Suprapubic skin (tissue), 3 donors: ENCODE data around the gene ALDH1L1.

Source experiments
- CTCF ChIP-seq, 2 donors: fragments of 200-600 bp in 1 of 2; fragments of 450-650 bp in 1 of 2; sonication (generic) in 1 of 2; IDR thresholded peaks; one replicate each; pipeline ENCODE4 v1.5.1; 2016 to 2019; ENCODE audit warnings: antibody characterized with exemption in 2 of 2, mild to moderate bottlenecking in 1 of 2, moderate library complexity in 1 of 2
- POLR2A ChIP-seq, 2 donors: fragments of 450-650 bp; IDR thresholded peaks; one replicate each; pipeline ENCODE4 v1.6.1; 2017; ENCODE audit warnings: antibody characterized with exemption in 2 of 2, mild to moderate bottlenecking in 2 of 2, moderate library complexity in 2 of 2

- TF ChIP-seq POLR2A (IDR thresholded peaks at IDR 0.05) (no peak), CTCF (IDR thresholded peaks at IDR 0.05) (no peak)
Observed at GRCh38 chr3:126101521-126101982, 78.8 kb downstream of the ALDH1L1 start.
